ENCODE results near the gene GABRA4. TPM values are rescaled to one million over a fixed set of nuclear protein-coding genes. Genes with fewer than 3 reads are reported as not detected.

GABRA4 gene
- total and polyA plus RNA-seq, 5 donors = 0.03 to 1.9 (median 0.18) TPM

- H3K27me3 ChIP-seq (ENCODE audit: control insufficient read depth, insufficient read depth) = no peaks in the 10 kb centered on the region
- no peaks in the 10 kb centered on the region for H3K9me3 ChIP-seq (ENCODE audit: control insufficient read depth, low read length)
- intact Hi-C loops (cut with DNase I) = no loop called here
- no peak for ATAC-seq
- H3K4me3 ChIP-seq (ENCODE audit: low read length) = no peak overlapping the region
- H3K27ac ChIP-seq (ENCODE audit: low read length) = no peak overlapping the region
- H3K4me1 ChIP-seq (ENCODE audit: control insufficient read depth, insufficient read depth, low read length) = no peaks in the 10 kb centered on the region
- no peak for DNase-seq
- 46% methylated on average over 2 of the region's 2 CpGs for WGBS
These were observed 123.0 kb downstream of the GABRA4 start for GRCh38 chr4:46870411-46870810.

Other genes starting within 250 kb of the GABRA4 start
- gene COX7B2, start 84.3 kb downstream of the GABRA4 start, total RNA-seq = not detected
- not detected for gene COX7B2, start 84.3 kb downstream of the GABRA4 start, polyA plus RNA-seq
- 1 to 10 TPM; 2.2 to 4.6 (median 3.2) TPM for gene GABRB1, start 38.0 kb upstream of the GABRA4 start, total RNA-seq
- gene GABRB1, start 38.0 kb upstream of the GABRA4 start, polyA plus RNA-seq = 1.00 TPM

All from right cardiac atrium (tissue), 5 donors.